Panc1 (cell line): ENCODE measurements around the gene WRNIP1. TPM values are rescaled to one million over a fixed set of nuclear protein-coding genes. Genes with fewer than 3 reads are reported as not detected.

Experiments
- ATAC-seq: fragments of 200-7000 bp; cut with Tn5 transposase; 2 replicates; pipeline ENCODE4 v1.9.1; 2020; ENCODE audit warnings: mild to moderate bottlenecking, moderate library complexity
- BruUV-seq: library from RNA; stranded (reverse); fragments of 400-500 nt; replicated peaks from 2 replicates; lab custom pipeline; 2021; lab: Mats Ljungman, UMichigan
- CTCF ChIA-PET: fragments of 300-600 bp; sonication (Branson Sonifier 250); formaldehyde crosslinking; loops from one replicate; lab custom pipeline; 2022; ENCODE audit warnings: antibody characterized with exemption; lab: Charles Lee
- POLR2A ChIA-PET: fragments of 300-600 bp; sonication (Branson Sonifier 250); formaldehyde crosslinking; loops from one replicate; lab custom pipeline; 2022; ENCODE audit warnings: antibody characterized with exemption; lab: Charles Lee
- DNase-seq: peaks from one replicate; pipeline ENCODE4 v3.0.0-alpha.2; 2010; ENCODE audit warnings: low read depth, low spot score
- H3K27ac ChIP-seq: 2 replicates; pipeline ENCODE4 v1.5.1; 2011; ENCODE audit warnings: mild to moderate bottlenecking, low read length, inconsistent platforms
- H3K27me3 ChIP-seq: fragments of 200-500 bp; sonication (Bioruptor generic); 2 replicates; pipeline ENCODE4 v1.6.0; 2014; ENCODE audit warnings: low read length, inconsistent platforms; ENCODE audit not compliant: control insufficient read depth, insufficient read depth
- H3K36me3 ChIP-seq: fragments of 200-500 bp; sonication (Bioruptor generic); 2 replicates; pipeline ENCODE4 v1.5.1; 2014; ENCODE audit warnings: inconsistent platforms, mild to moderate bottlenecking, low read length, moderate library complexity; ENCODE audit not compliant: control insufficient read depth, insufficient read depth
- H3K4me1 ChIP-seq: 2 replicates; pipeline ENCODE4 v1.5.1; 2011; ENCODE audit warnings: inconsistent platforms, mild to moderate bottlenecking, low read length, moderate library complexity; ENCODE audit not compliant: control insufficient read depth, insufficient read depth
- H3K4me3 ChIP-seq, 2 experiments: 2 replicates each; pipeline ENCODE4 v1.5.1; 2011 to 2012; ENCODE audit warnings: low read depth in 2 of 2, low read length in 2 of 2, mild to moderate bottlenecking in 2 of 2, inconsistent platforms in 1 of 2, moderate library complexity in 1 of 2
- H3K9me3 ChIP-seq: fragments of 200-500 bp; sonication (Bioruptor generic); 2 replicates; pipeline ENCODE4 v1.5.1; 2014; ENCODE audit warnings: low read depth, mild to moderate bottlenecking, inconsistent platforms, low read length, moderate library complexity; ENCODE audit not compliant: control insufficient read depth, insufficient read depth
- POLR2AphosphoS5 ChIP-seq: IDR thresholded peaks from 2 replicates; pipeline ENCODE4 v1.6.1; 2012; ENCODE audit warnings: mild to moderate bottlenecking, low read depth, low read length, moderate library complexity
- SIN3A ChIP-seq: IDR thresholded peaks from 2 replicates; pipeline ENCODE4 v1.6.1; 2012; ENCODE audit warnings: low read depth, mild to moderate bottlenecking, low read length, moderate library complexity, borderline replicate concordance; ENCODE audit not compliant: insufficient read depth
- TCF7L2 ChIP-seq: IDR thresholded peaks from 2 replicates; pipeline ENCODE4 v1.6.1; 2011; ENCODE audit warnings: mild to moderate bottlenecking, low read depth, low read length, inconsistent platforms
- in situ Hi-C: cut with HindIII; loops from 2 replicates; pipeline ENCODE4 v1.10.0; 2016; ENCODE audit warnings: low sequenced_read_pairs, low pct_unique_long_range_greater_than_20kb
- intact Hi-C: fragments of 100-400 bp; cut with micrococcal nuclease; formaldehyde crosslinking; loops from one replicate; pipeline ENCODE4 v1.10.0; 2022; ENCODE audit not compliant: unreplicated experiment
- total RNA-seq: library from RNA; stranded (reverse); gene quantifications from one replicate; pipeline ENCODE4 v1.2.1, GENCODE V29; 2021; ENCODE audit not compliant: unreplicated experiment
- TF ChIP-seq, protein P1 (sequence below), 2 experiments: IDR thresholded peaks; 2 replicates each; pipeline ENCODE4 v1.6.1; 2011 to 2012; ENCODE audit warnings: low read depth in 2 of 2, control low read depth in 1 of 2, low read length in 1 of 2, mild to moderate bottlenecking in 1 of 2, moderate library complexity in 1 of 2; ENCODE audit not compliant: insufficient read depth in 1 of 2
- TF ChIP-seq, protein P2 (sequence below): fragments of 450-650 bp; IDR thresholded peaks from 2 replicates; pipeline ENCODE4 v1.5.1; 2017; ENCODE audit warnings: mild to moderate bottlenecking

The WRNIP1 gene
- total RNA-seq, 1 experiment from 2014 or later: 69.1 TPM

DNA sequence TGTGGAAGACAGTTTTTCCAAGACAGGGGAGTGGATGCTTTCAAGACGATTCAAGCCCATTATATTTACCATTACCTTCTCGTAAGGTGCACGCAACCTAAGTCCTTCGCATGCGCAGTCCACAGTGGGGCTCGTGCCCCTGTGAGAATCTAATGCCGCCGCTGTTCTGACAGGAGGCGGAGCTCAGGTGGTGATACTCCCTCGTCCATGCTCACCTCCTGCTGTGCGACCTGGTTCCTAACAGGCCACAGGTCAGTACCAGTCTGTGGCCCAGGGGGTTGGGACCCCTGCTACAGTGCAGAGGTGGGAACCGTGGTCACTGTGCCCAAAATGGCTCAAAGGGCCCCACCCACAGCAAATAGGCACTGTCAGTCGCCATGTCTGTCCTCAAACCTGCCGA, 39.8 kb downstream of the WRNIP1 start:
- Histone ChIP-seq H3K4me1 (no peaks in the 10 kb centered on the region), H3K27me3 (no peaks in the 10 kb centered on the region), H3K27ac (no peak overlapping the region), H3K4me3 (no peak overlapping the region), H3K36me3 (no peaks in the 10 kb centered on the region), H3K9me3 (no peaks in the 10 kb centered on the region)
- TF ChIP-seq SIN3A (no peak), POLR2AphosphoS5 (no peak), TCF7L2 (no peak)
- TF ChIP-seq, protein P1, sequence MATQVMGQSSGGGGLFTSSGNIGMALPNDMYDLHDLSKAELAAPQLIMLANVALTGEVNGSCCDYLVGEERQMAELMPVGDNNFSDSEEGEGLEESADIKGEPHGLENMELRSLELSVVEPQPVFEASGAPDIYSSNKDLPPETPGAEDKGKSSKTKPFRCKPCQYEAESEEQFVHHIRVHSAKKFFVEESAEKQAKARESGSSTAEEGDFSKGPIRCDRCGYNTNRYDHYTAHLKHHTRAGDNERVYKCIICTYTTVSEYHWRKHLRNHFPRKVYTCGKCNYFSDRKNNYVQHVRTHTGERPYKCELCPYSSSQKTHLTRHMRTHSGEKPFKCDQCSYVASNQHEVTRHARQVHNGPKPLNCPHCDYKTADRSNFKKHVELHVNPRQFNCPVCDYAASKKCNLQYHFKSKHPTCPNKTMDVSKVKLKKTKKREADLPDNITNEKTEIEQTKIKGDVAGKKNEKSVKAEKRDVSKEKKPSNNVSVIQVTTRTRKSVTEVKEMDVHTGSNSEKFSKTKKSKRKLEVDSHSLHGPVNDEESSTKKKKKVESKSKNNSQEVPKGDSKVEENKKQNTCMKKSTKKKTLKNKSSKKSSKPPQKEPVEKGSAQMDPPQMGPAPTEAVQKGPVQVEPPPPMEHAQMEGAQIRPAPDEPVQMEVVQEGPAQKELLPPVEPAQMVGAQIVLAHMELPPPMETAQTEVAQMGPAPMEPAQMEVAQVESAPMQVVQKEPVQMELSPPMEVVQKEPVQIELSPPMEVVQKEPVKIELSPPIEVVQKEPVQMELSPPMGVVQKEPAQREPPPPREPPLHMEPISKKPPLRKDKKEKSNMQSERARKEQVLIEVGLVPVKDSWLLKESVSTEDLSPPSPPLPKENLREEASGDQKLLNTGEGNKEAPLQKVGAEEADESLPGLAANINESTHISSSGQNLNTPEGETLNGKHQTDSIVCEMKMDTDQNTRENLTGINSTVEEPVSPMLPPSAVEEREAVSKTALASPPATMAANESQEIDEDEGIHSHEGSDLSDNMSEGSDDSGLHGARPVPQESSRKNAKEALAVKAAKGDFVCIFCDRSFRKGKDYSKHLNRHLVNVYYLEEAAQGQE (IDR thresholded peaks at IDR 0.05; ENCODE audit: insufficient read depth in 1 of 2, low read depth in 2 of 2, low read length in 1 of 2): no peak
- TF ChIP-seq, protein P2, sequence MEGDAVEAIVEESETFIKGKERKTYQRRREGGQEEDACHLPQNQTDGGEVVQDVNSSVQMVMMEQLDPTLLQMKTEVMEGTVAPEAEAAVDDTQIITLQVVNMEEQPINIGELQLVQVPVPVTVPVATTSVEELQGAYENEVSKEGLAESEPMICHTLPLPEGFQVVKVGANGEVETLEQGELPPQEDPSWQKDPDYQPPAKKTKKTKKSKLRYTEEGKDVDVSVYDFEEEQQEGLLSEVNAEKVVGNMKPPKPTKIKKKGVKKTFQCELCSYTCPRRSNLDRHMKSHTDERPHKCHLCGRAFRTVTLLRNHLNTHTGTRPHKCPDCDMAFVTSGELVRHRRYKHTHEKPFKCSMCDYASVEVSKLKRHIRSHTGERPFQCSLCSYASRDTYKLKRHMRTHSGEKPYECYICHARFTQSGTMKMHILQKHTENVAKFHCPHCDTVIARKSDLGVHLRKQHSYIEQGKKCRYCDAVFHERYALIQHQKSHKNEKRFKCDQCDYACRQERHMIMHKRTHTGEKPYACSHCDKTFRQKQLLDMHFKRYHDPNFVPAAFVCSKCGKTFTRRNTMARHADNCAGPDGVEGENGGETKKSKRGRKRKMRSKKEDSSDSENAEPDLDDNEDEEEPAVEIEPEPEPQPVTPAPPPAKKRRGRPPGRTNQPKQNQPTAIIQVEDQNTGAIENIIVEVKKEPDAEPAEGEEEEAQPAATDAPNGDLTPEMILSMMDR: no peak
- in situ Hi-C loops (no loop called here), intact Hi-C loops (no loop called here)
- CTCF ChIA-PET: no interaction called here
- POLR2A ChIA-PET: no interaction called here
- DNase-seq: no peak
- BruUV-seq: no TSS peak
- no peak for ATAC-seq

DNA sequence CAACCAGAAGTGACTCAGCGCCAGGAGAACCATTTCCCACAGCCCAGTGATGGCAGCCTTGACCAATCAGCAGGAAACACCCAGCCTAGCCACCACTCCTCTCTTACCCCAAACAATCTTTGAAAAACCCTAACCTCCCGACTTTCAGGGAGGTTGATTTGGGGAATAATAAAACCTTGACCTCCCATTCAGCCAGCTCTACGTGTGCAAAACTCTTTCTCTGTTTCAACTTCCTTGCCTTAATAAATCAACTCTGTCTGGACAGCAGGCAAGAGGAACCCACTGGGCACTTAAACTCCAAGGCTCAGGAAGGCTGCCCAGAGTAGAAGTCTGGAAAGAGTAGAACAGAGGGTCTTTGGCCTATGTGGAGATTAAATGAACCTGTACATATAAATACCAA, 41.5 kb downstream of the WRNIP1 start:
- CTCF ChIA-PET: no interaction called here
- ATAC-seq (no peak), DNase-seq (no peak)
- no TSS peak for BruUV-seq
- TF ChIP-seq TCF7L2 (no peak), POLR2AphosphoS5 (no peak), SIN3A (no peak)
- TF ChIP-seq, protein P1 (IDR thresholded peaks at IDR 0.05; ENCODE audit: insufficient read depth in 1 of 2, low read depth in 2 of 2, low read length in 1 of 2): no peak
- TF ChIP-seq, protein P2: no peak
- no peak overlapping the region for H3K27ac ChIP-seq
- no peaks in the 10 kb centered on the region for H3K27me3 ChIP-seq
- in situ Hi-C loops (no loop called here), intact Hi-C loops (no loop called here)
- no peaks in the 10 kb centered on the region for H3K4me1 ChIP-seq
- no peaks in the 10 kb centered on the region for H3K36me3 ChIP-seq
- no peaks in the 10 kb centered on the region for H3K9me3 ChIP-seq
- H3K4me3 ChIP-seq: no peak overlapping the region
- POLR2A ChIA-PET: no interaction called here
